NCI-H2196 treated with DMSO at 0.1 percent for 48 hours (cell line): ENCODE data around the gene NTF3.

Experiments used
- DNase-seq: peaks from one replicate; lab custom pipeline; 2025; ENCODE audit not compliant: unreplicated experiment; lab: John Stamatoyannopoulos, UW

Gene NTF3

DNA sequence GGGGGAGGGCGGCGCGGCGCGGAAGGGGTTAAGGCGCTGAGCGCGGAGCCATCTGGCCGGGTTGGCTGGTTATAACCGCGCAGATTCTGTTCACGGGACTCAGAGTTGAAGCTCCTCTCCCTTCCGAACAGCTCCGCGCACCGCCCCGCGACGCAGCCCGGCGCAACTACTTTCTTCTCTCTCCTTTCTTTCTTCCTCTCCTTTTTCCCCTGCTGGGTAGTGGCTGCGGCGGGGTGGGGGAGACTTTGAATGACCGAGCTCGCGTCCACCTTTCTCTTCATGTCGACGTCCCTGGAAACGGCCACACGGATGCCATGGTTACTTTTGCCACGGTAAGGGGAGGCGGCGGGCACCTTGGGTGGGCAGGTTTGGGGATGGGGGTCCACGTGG, at the start of gene NTF3:
Gene NTF3 (plus strand): TSS at position 98 of the 390 bp plus-strand sequence. CDS start 217 bp downstream, at position 315.
- DNase-seq, result no peak

DNA sequence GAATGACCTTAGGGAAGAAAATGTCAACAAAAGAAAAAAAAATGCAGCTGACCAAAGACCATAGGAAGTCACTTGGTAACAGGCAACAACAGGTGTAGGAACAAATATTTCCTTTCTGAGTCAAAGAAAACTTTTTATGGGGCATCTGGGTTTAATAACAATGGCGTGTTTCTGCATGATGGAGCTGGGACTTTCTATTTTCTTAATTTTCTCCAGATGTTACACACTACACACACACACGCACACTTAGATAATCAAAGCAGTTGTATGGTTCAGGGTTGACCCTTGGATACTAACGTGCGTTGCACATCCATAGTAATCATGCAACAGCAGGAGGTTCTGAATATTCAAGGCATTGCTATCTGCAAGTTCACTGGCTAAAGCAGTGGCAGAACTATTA, 47.9 kb upstream of the NTF3 start:
- no peak for DNase-seq

DNA sequence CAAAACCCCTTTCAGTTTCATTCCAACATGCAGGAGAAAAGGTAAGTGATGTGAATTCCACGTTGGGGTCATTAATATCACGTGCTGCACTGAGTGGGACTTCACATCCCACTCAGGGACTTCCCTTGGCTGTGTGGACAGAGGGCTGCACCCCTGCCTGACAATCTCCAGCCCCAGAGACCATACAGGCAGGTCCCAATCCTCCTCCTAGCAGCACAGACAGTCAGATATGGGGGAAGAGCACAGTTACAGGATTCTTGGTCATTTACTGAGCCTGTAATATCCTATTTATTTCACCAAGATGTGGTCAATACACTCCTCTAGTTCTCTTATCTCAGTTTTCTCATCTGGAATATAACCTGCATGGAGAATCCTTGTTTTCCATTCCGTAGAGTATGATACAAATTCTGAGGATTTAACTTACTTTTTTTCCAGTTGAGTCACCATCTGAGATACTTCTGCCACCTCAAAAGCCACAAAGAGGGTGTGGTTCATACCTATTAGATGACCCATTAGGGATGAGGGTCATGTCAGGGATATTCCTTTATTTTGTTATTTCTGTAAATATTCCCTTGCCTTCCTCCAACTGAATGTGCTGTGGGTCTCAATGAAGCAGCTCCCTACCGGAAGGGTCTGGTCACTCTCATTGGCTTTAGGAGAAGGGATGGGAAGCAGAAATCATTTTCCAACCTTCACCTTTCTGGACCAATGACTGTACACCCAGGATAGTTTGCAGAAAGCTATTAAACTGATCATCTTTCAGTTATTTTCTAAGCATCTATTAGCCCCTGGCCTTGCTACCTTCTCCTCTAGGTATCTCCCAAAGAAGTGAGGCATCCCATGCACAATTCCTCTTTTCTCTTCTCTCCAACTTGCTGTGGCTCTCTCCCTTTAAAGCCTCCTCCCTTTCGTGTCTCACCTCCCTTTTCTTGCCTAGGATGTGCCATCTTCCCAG, 43.0 kb upstream of the NTF3 start:
- no peak for DNase-seq

- no peak for DNase-seq
Observed at GRCh38 chr12:5390174-5390799, 41.6 kb upstream of the NTF3 start.

DNA sequence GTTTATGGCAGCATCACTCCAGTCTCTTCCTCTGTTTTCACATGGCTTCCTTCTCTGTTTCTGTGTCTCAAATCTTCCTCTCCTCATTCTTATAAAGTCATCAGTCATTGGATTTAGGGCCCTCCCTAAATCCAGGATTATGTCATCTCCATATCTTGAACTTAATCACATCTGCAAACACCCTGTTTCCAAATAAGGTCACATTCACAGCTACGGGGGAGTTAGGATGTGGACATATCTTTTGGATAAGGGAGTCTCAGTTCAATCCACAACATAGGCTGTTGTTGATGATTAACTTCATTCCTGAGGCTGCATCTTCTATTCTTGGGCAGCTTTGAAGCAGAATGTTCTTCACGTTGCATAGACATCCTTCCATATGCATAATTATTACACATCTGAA, 40.3 kb upstream of the NTF3 start:
- DNase-seq, result no peak

GRCh38 chr12:5392961-5393360, 38.9 kb upstream of the NTF3 start:
- DNase-seq, result no peak

DNA sequence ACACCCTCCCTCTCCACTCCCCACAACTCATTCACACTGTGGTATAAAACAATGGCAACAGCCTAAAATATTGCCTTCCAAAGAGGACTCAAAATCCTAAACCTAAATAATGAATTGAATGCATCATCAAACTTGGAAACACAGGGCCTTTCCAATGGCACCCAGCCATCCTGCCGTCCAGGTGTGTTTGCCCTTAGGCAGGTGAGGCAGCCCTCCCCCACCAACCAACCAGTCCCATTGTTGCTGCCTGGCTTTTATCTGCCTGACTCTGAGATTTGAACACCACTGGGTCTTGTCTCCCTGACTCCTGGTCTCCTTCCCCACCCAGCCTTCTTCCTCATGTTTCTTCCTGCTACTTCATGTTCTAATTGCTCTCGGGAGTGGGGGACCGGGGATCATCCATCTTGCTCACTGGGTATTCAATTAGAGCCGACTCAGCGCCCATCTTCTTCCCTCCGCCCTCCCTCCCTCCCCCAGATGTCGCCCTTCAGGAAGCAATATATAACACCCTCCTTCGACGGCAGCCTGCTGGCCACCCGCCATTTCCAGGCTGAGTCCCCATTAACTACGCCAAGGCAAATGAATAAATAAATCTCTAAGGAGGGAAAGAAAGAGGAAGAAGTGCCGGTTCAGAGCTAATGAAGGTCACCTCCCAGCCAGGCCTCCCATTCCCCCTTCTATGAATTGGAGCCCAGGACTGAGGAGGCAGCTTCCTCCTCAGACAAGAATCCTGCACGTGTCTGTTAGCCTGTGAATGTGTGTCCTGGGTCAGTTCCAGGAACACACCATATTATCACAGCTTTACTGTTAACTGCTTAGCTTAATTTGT, 36.3 kb upstream of the NTF3 start:
- DNase-seq, result peak; percentile 39

DNA sequence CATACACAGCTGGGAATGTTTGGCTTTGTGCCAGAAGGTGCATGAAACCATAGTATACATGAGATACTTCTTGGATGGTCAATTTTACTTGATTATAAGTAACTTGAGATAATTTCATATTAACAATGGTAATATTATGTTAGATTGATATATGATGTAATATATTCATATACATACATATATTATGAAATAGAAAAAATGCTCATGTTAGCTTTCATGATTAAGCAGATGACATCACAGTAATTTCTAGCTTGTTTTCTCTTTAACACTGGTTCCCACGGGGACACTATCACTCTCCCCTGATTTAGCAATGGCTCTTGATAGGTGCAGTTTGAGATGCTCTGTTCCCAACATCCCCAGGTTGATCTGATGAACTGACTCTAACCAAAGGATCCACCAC, 35.4 kb upstream of the NTF3 start:
- DNase-seq, result no peak

GRCh38 chr12:5399266-5399665, 32.6 kb upstream of the NTF3 start:
- no peak for DNase-seq

DNA sequence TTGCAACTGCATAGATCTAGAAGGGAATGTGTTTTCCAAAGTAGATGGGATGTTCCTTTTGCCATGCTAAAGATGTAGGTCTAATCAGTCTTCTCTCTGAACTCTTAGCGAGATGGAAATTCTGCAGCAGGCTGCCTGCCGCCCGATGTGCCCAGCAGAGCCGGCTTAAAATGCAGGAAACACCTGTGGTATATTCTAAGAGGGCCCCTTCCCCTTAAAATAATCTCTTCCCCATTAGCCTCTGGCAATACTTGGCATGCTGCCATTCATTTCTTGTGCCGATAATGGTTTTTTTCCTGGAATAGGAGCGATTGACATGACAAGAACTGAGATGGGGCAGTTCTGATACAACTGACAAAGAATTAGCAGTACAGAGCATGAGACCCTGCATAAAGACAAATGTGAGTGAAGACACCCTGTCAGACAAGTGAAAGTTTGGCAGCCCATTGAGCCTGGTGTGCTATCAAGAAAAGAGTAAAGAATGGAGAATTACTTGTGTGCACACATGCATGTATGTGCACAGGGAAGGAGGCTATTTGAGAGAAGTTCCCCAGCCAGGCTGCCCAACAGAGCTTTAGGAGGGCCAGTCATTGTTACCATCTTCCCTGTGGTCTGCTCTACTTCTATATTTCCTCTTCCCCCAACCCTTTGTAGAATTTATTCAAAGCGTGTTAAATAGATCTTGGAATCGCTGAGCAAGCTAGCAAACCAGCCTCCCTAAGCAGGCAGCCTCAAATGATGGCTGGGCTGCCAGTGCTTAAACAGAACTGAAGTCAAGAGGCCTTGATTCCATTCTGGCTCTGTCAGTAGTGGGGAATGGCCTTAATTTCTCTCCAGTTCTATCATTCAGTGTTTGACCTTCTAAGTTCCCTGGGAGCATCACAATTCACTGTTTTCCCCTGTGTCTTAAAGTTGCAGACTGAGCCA, 29.6 kb upstream of the NTF3 start:
- no peak for DNase-seq

DNA sequence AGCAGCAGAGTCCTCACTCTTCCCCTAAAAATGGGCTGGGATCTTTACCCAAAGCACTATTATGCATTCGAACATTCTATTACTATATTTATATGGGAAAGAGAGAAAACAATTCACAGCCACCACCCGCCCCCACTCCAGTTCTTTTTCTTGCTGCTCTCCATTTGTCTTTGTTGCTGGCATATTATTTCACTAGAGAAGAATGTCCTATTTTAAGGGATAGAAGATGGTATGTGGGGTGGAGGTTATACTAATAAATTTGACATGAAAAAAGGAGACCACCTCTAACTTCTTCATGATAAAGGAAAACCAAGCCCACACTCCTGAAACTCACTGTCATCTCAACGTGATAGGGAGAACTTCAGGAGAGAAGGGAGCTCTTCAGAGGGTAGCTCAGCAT, 28.5 kb upstream of the NTF3 start:
- no peak for DNase-seq

DNA sequence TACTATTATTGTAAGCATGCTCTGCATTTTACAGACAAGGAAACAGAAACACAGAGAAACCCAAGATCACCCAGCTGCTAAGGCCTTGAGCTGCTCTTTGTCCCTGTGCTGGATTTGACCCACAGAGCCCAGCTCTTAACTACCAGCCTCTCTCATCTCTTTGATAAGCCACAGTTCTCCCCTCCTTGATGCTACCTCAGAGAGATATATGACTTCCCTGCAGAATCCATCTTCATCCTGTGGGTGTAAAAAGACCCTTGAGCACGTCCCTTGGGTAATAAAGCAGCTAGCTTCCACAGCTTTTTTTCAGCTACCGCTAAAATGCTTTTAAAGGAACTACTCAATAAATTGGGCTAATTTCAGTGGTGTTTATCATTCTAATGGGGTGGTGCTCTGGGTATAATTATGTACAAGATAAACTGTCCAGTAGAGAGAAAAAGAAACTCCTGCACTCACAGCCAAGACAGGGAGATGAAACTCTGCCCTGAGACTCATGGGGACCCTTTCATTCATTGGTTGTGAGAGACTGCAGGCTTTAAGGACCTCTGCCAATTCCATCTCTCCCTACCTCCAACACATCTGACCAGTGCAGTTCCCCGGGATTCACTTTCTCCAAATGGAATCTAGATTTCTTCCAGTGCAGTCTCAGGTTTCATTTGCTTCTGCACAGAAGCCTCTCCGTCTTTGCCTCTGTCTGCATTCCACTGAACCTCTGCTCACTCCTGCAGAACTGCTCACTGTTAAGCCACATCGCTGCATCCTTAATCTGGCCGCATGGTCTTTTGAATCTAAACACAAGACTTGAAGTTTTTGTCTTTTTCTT, 24.7 kb upstream of the NTF3 start:
- DNase-seq, result no peak

DNA sequence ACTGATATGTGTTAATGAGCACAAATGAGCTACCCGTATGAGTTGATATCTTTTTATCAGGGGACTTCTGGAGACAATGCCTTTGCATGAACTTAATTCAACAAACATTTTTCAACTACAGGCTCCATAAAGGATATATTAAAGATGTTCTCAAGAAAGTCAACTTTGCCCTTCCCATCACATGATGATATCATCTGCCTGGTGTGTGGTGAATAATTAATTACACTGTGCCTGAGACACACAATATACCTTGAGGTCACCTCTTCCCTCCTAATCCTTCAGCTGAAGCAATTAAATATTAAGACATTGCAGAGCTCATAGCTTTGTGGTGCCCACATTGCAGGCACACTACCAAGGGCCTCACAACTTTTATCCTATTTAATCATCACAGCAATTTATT, 22.3 kb upstream of the NTF3 start:
- DNase-seq, result no peak

DNA sequence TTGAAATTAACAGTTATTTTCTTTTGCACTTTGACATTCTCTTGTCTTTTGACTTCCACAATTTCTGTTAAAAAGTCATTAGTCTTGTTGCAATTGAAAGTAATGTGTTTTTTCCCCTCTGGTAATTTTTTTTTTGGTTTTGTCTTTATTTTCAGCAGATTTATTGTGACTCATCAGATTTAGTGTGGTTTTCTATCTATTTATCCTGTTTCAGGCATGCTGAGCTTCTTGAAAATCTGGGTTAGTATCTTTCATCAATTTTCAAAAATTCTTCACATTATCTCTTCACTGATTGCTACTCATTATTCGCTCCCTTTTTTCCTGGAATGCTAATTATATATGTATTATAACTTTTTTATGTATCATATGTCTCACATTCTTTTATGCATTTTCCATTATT, 15.3 kb upstream of the NTF3 start:
- DNase-seq, result no peak

DNA sequence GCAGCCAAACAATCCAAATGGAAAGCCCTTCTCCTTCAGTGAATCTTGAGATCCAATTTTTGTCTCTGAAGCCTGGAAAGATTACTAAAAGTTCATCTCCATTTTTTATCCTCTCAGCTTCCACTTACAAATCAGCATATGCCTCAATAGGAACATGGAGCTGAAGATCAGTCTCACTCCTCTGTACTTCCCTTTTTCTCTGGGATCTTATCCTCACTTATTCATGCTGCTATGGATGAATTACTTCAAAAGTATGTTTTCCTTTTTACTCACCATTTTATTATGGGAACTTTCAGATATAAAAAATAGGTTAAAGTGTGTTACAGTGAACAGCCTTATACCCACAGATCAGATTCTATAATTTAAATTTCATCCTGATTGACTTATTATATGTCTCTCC, 14.4 kb upstream of the NTF3 start:
- no peak for DNase-seq

GRCh38 chr12:5428332-5429221, 3.3 kb upstream of the NTF3 start:
- no peak for DNase-seq

- no peak for DNase-seq
Observed at GRCh38 chr12:5429741-5430557, 2.0 kb upstream of the NTF3 start.
